Measurements from ENCODE around the gene DUOX2.

GRCh38 chr15:45163508-45163856 lies 49.5 kb upstream of the DUOX2 start:
- TF ChIP-seq EZH2 (IDR thresholded peaks at IDR 0.05; ENCODE audit: low read length) (no peak), CTCF (optimal IDR thresholded peaks at IDR 0.05 in 1 of 3, IDR thresholded peaks at IDR 0.05 in 1 of 3, conservative IDR thresholded peaks at IDR 0.05 in 1 of 3; ENCODE audit: extremely low read depth in 1 of 3, insufficient read depth in 2 of 3, low read length in 3 of 3) (no peak)

All from keratinocyte (primary cell).